Mucosa of gallbladder (tissue), 1 donor: Measurements from ENCODE around the gene PTPRN2. TPM values are rescaled to one million over a fixed set of nuclear protein-coding genes. Genes with fewer than 3 reads are reported as not detected.

Experiments
- DNase-seq: peaks from one replicate; pipeline ENCODE4 v3.0.0-alpha.2; 2020; ENCODE audit warnings: low spot score
- total RNA-seq: library from RNA; stranded (reverse); gene quantifications from one replicate; pipeline ENCODE4 v1.2.1, GENCODE V29; 2021
- donor health status: DM: no; HTN: no; CAD: no.

The PTPRN2 gene
- total RNA-seq, 1 donor from 2014 or later = 11.9 TPM

- no peak for DNase-seq
These were observed 786.5 kb downstream of the PTPRN2 start for GRCh38 chr7:157801113-157801512.

GRCh38 chr7:157800281-157800680 lies 787.3 kb downstream of the PTPRN2 start:
- DNase-seq = no peak

- no peak for DNase-seq
These were observed 788.4 kb downstream of the PTPRN2 start for GRCh38 chr7:157799076-157799685.

- DNase-seq = no peak
These were observed 790.3 kb downstream of the PTPRN2 start for GRCh38 chr7:157797361-157797760.

GRCh38 chr7:157796846-157797245 lies 790.8 kb downstream of the PTPRN2 start:
- no peak for DNase-seq

- DNase-seq = no peak
These were observed 792.0 kb downstream of the PTPRN2 start for GRCh38 chr7:157795643-157796042.

GRCh38 chr7:157795199-157795598 lies 792.4 kb downstream of the PTPRN2 start:
- no peak for DNase-seq

- no peak for DNase-seq
These were observed 792.9 kb downstream of the PTPRN2 start for GRCh38 chr7:157794746-157795065.

- no peak for DNase-seq
These were observed 793.5 kb downstream of the PTPRN2 start for GRCh38 chr7:157793973-157794745.

GRCh38 chr7:157793087-157793353 lies 794.6 kb downstream of the PTPRN2 start:
- no peak for DNase-seq

- no peak for DNase-seq
These were observed 795.2 kb downstream of the PTPRN2 start for GRCh38 chr7:157792241-157793086.

- DNase-seq = no peak
These were observed 796.0 kb downstream of the PTPRN2 start for GRCh38 chr7:157791666-157792065.

- no peak for DNase-seq
These were observed 796.4 kb downstream of the PTPRN2 start for GRCh38 chr7:157791261-157791660.

GRCh38 chr7:157789942-157790341 lies 797.7 kb downstream of the PTPRN2 start:
- no peak for DNase-seq

GRCh38 chr7:157789094-157789493 lies 798.5 kb downstream of the PTPRN2 start:
- DNase-seq = no peak

- DNase-seq = no peak
These were observed 799.0 kb downstream of the PTPRN2 start for GRCh38 chr7:157788573-157788972.

GRCh38 chr7:157787275-157787701 lies 800.3 kb downstream of the PTPRN2 start:
- no peak for DNase-seq

GRCh38 chr7:157786375-157787274 lies 801.0 kb downstream of the PTPRN2 start:
- no peak for DNase-seq

GRCh38 chr7:157785486-157786186 lies 802.0 kb downstream of the PTPRN2 start:
- DNase-seq = no peak

- DNase-seq = no peak
These were observed 802.6 kb downstream of the PTPRN2 start for GRCh38 chr7:157784979-157785441.
